ENCODE data around the gene PTPN14. TPM values are rescaled to one million over a fixed set of nuclear protein-coding genes. Genes with fewer than 3 reads are reported as not detected.

PTPN14 gene
- total and polyA plus RNA-seq, 2 of the 4 experiments (the other 2 are of a cell fraction): 21.5 to 31.7 TPM

- Histone ChIP-seq H2AFZ (replicated peaks; ENCODE audit: low read length, poor library complexity) (no peak overlapping the region), H3K4me3 (ENCODE audit: insufficient read depth, low read depth, low read length) (no peak overlapping the region), H2BK20ac (ENCODE audit: low read depth, low read length) (no peak overlapping the region), H3K9me1 (ENCODE audit: insufficient read depth, low read length) (peaks cover 12% of the 10 kb centered on the region), H3K23ac (ENCODE audit: low read depth, low read length) (no peak overlapping the region), H3K9ac (ENCODE audit: low read depth, low read length) (no peak overlapping the region), H2BK15ac (ENCODE audit: low read depth, low read length) (no peak overlapping the region), H3K14ac (replicated peaks; ENCODE audit: low read depth, low read length) (no peak overlapping the region), H3K56ac (ENCODE audit: extremely low read depth, insufficient read depth, low read length) (no peak overlapping the region), H2AK5ac (ENCODE audit: low read depth, low read length) (no peak overlapping the region), H3K4me1 (ENCODE audit: control insufficient read depth, insufficient read depth, low read length) (no peaks in the 10 kb centered on the region), H4K20me1 (ENCODE audit: insufficient read depth, low read length) (no peaks in the 10 kb centered on the region), H4K91ac (ENCODE audit: insufficient read depth, low read depth, low read length) (no peak overlapping the region), H3K4me2 (ENCODE audit: low read depth, low read length) (no peak overlapping the region), H3K27me3 (ENCODE audit: control insufficient read depth, insufficient read depth, low read length) (no peaks in the 10 kb centered on the region), H4K5ac (ENCODE audit: low read depth, low read length) (no peak overlapping the region), H3K4ac (ENCODE audit: low read depth, low read length) (no peak overlapping the region), H3K79me1 (ENCODE audit: low read depth in 1 of 2, low read length in 2 of 2) (peaks cover 31 to 46% of the 10 kb centered on the region in 2 experiments), H3K36me3 (ENCODE audit: control insufficient read depth, insufficient read depth, low read length) (peaks cover 55% of the 10 kb centered on the region), H2BK5ac (ENCODE audit: low read depth, low read length, poor library complexity, severe bottlenecking) (no peak overlapping the region), H2AK9ac (replicated peaks; ENCODE audit: low read depth, low read length, poor library complexity) (no peak overlapping the region), H3K9me3 (ENCODE audit: control insufficient read depth, insufficient read depth, low read length) (no peaks in the 10 kb centered on the region), H3K18ac (ENCODE audit: low read depth, low read length) (no peak overlapping the region), H4K8ac (ENCODE audit: low read depth in 2 of 2, low read length in 2 of 2) (no peak overlapping the region), H2BK120ac (ENCODE audit: low read depth, low read length) (no peak overlapping the region), H3K27ac (ENCODE audit: insufficient read depth, low read length) (no peak overlapping the region)
- no peak for ATAC-seq (ENCODE audit: low read depth)
- ChIA-PET POLR2A (ENCODE audit: unreplicated experiment) (no interaction called here), CTCF (no interaction called here)
- TF ChIP-seq CHD1 (IDR thresholded peaks at IDR 0.05; ENCODE audit: low read depth, low read length): no peak
- no peak for TF ChIP-seq RFX5 (IDR thresholded peaks at IDR 0.05; ENCODE audit: low read depth, low read length)
- no peak for TF ChIP-seq USF2 (IDR thresholded peaks at IDR 0.05; ENCODE audit: low read depth, low read length)
- TF ChIP-seq POLR2A (IDR thresholded peaks at IDR 0.05; ENCODE audit: low read depth, low read length): no peak
- TF ChIP-seq MAFK (IDR thresholded peaks at IDR 0.05; ENCODE audit: low read depth, low read length): no peak
- no peak for TF ChIP-seq ELK1 (IDR thresholded peaks at IDR 0.05; ENCODE audit: borderline replicate concordance, low read depth, low read length)
- no peak for TF ChIP-seq MAZ (IDR thresholded peaks at IDR 0.05; ENCODE audit: borderline replicate concordance, low read depth, low read length)
- TF ChIP-seq MXI1 (IDR thresholded peaks at IDR 0.05; ENCODE audit: borderline replicate concordance, low read depth, low read length): no peak
- no peak for TF ChIP-seq RAD21 (IDR thresholded peaks at IDR 0.05; ENCODE audit: low read length)
- TF ChIP-seq FOS (IDR thresholded peaks at IDR 0.05; ENCODE audit: low read depth, low read length): no peak
- TF ChIP-seq RCOR1 (IDR thresholded peaks at IDR 0.05; ENCODE audit: insufficient replicate concordance, low read length): no peak
- DNase-seq: no peak
- in situ Hi-C loops (cut with MboI; ENCODE audit: low sequenced_read_pairs) (no loop called here), intact Hi-C loops (cut with micrococcal nuclease) (no loop called here), dilution Hi-C loops (cut with HindIII; ENCODE audit: low sequenced_read_pairs, unreplicated experiment) (no loop called here)
- BruUV-seq (replicated peaks): no TSS peak
- WGBS, 2 experiments (ENCODE audit: extremely low coverage in 2 of 2, insufficient read length in 1 of 2): no CpG with 5 or more reads among the region's 1 CpG
Measured at GRCh38 chr1:214361636-214362035, 189.8 kb downstream of the PTPN14 start.

All from IMR-90 (cell line).